Measurements from ENCODE around the gene METTL17. TPM values are rescaled to one million over a fixed set of nuclear protein-coding genes. Genes with fewer than 3 reads are reported as not detected.

Gene METTL17
- total RNA-seq, 2 donors from 2014 or later: 65.1 to 80.2 TPM

DNA sequence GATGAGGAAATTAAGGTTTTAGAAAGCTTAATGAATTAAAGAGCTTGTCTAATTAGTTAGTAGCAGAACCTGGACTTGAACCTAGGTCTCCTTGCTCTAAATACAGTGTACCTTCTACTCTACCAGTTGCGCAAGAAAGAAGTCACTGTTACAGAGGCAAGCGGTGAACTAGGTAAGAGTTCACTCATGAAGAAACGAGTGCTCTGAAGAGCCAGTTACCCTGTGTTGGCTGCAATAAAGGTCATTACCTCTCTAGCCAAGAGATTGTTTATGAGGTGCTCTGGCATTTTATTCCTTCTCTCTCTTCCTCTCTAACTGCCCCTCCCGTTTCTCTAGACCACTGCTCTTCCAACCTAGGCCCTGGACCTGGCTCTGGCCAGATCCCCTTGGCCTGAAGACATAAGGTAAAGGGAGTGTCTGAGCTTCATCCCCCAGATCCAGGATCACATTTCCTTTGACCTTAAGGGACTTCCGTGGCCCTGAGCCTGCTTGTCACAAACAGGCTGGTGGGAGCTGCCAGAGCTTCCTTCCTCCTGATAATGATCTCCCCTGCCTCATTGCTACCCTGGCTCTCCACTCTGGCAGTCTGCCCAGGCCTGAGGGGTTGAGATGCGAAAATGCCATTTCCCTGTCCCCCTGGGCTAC is 54.3 kb downstream of the METTL17 start:
- peaks cover 8% of the 10 kb centered on the region for H3K27me3 ChIP-seq (ENCODE audit: control insufficient read depth, insufficient read depth, low read length, poor library complexity, severe bottlenecking)
- H3K27ac ChIP-seq (ENCODE audit: low read depth, low read length): no peak overlapping the region
- 89 to 90% methylated on average over 3 to 6 of the region's 6 CpGs for WGBS, 2 experiments (ENCODE audit: insufficient coverage in 1 of 2, insufficient read length in 1 of 2)
- H3K36me3 ChIP-seq (ENCODE audit: control insufficient read depth, insufficient read depth, low read length): no peaks in the 10 kb centered on the region
- Mint-ChIP-seq H3K27me3 (ENCODE audit: insufficient read depth) (peaks cover 25% of the 10 kb centered on the region), H3K9me3 (no peaks in the 10 kb centered on the region), H3K4me3 (no peak overlapping the region), H3K27ac (no peak overlapping the region), H3K4me1 (peaks cover 21% of the 10 kb centered on the region), H3K36me3 (ENCODE audit: low read depth) (no peaks in the 10 kb centered on the region)
- peaks cover 4% of the 10 kb centered on the region for H3K4me1 ChIP-seq (ENCODE audit: control insufficient read depth, insufficient read depth, low read length)
- no peak overlapping the region for H3K9ac ChIP-seq (ENCODE audit: extremely low read depth, low read length, poor library complexity, severe bottlenecking)
- DNase-seq: no peak
- H3K4me3 ChIP-seq (ENCODE audit: low read length): no peak overlapping the region
- TF ChIP-seq CTCF (conservative IDR thresholded peaks at IDR 0.05): no peak
- no peaks in the 10 kb centered on the region for H3K9me3 ChIP-seq (ENCODE audit: control insufficient read depth, low read length)

Small RNA genes lying within 50 kb of the gene (microRNA-seq; reads per million reads assigned to microRNA genes)
- not detected for gene MIR6717 (ENCODE audit: borderline microRNAs expressed)

Other genes starting within 250 kb of the METTL17 start
- gene EDDM3A, start 244.1 kb upstream of the METTL17 start, total RNA-seq: not detected
- not detected for gene EDDM3B, start 221.6 kb upstream of the METTL17 start, total RNA-seq
- gene RNASE6, start 208.7 kb upstream of the METTL17 start, total RNA-seq: not detected
- gene RNASE1, start 187.1 kb upstream of the METTL17 start, total RNA-seq: 10 to 100 TPM in 1 of 2 donors, 1 to 10 TPM in 1; 9.9 to 10.7 TPM
- not detected for gene RNASE3, start 98.6 kb upstream of the METTL17 start, total RNA-seq
- gene RNASE2, start 34.5 kb upstream of the METTL17 start, total RNA-seq: not detected
- under 1 TPM; 0.35 to 0.46 TPM for gene SLC39A2, start 9.3 kb downstream of the METTL17 start, total RNA-seq
- gene NDRG2, start 35.1 kb downstream of the METTL17 start, total RNA-seq: 10 to 100 TPM; 46.3 to 52.8 TPM
- gene TPPP2, start 40.2 kb downstream of the METTL17 start, total RNA-seq: 1 to 10 TPM in 1 of 2 donors, under 1 TPM in 1; 0.73 to 1.7 TPM
- gene RNASE13, start 44.8 kb downstream of the METTL17 start, total RNA-seq: not detected
- gene RNASE7, start 52.4 kb downstream of the METTL17 start, total RNA-seq: not detected
- not detected for gene RNASE8, start 67.8 kb downstream of the METTL17 start, total RNA-seq
- 10 to 100 TPM; 71.1 to 73.5 TPM for gene ARHGEF40, start 80.3 kb downstream of the METTL17 start, total RNA-seq
- 10 to 100 TPM; 43.4 to 59.6 TPM for gene ZNF219, start 108.7 kb downstream of the METTL17 start, total RNA-seq
- gene TMEM253, start 111.1 kb downstream of the METTL17 start, total RNA-seq: under 1 TPM; 0.40 to 0.49 TPM
- not detected for gene OR5AU1, start 166.1 kb downstream of the METTL17 start, total RNA-seq